Spleen (tissue), 11 donors: ENCODE measurements around the gene TMEM209. TPM values are rescaled to one million over a fixed set of nuclear protein-coding genes. Genes with fewer than 3 reads are reported as not detected.

Experiments used
- DNase-seq: peaks from one replicate; pipeline ENCODE4 v3.0.0-alpha.2; 2020
- H3K27ac ChIP-seq, 8 donors: fragments of 200-600 bp; sonication (generic) in 7 of 8; 1 replicate in 4 of 8; 2 replicates in 4 of 8; pipeline versions ENCODE4 v1.5.0 to v1.8.0; 2016 to 2021; ENCODE audit warnings: inconsistent platforms in 4 of 8, mild to moderate bottlenecking in 4 of 8, moderate library complexity in 1 of 8
- H3K27me3 ChIP-seq, 7 donors: fragments of 200-600 bp; sonication (generic) in 6 of 7; replicated peaks in 1 of 7; 1 replicate in 4 of 7; 2 replicates in 3 of 7; pipeline versions ENCODE4 v1.5.0 to v1.8.0; 2016 to 2021; ENCODE audit warnings: inconsistent platforms in 3 of 7, mild to moderate bottlenecking in 1 of 7
- H3K36me3 ChIP-seq, 6 donors: fragments of 200-600 bp; sonication (generic) in 5 of 6; 1 replicate in 4 of 6; 2 replicates in 2 of 6; pipeline versions ENCODE4 v1.5.0 to v1.8.0; 2016 to 2021; ENCODE audit warnings: inconsistent platforms in 2 of 6
- H3K4me1 ChIP-seq, 6 donors: fragments of 200-600 bp; sonication (generic) in 5 of 6; 1 replicate in 3 of 6; 2 replicates in 3 of 6; pipeline versions ENCODE4 v1.5.0 to v1.8.0; 2016 to 2021; ENCODE audit warnings: inconsistent platforms in 3 of 6
- H3K4me3 ChIP-seq, 8 donors: fragments of 200-600 bp; sonication (generic) in 7 of 8; 1 replicate in 4 of 8; 2 replicates in 4 of 8; pipeline versions ENCODE4 v1.5.0 to v1.8.0; 2016 to 2021; ENCODE audit warnings: inconsistent platforms in 4 of 8, mild to moderate bottlenecking in 4 of 8, moderate library complexity in 2 of 8
- H3K9me3 ChIP-seq, 8 donors: fragments of 200-600 bp; sonication (generic) in 7 of 8; 1 replicate in 4 of 8; 2 replicates in 4 of 8; pipeline versions ENCODE4 v1.5.0 to v1.8.0; 2016 to 2021; ENCODE audit warnings: inconsistent platforms in 4 of 8
- CTCF ChIP-seq, 11 experiments: fragments of 200-600 bp in 7 of 11; fragments of 450-650 bp in 4 of 11; sonication (generic) in 4 of 11; IDR thresholded peaks in 8 of 11; conservative IDR thresholded peaks in 3 of 11; 1 replicate in 7 of 11; 2 replicates in 4 of 11; pipeline versions ENCODE4 v1.4.0 to v1.8.0; 2016 to 2021; ENCODE audit warnings: antibody characterized with exemption in 11 of 11, inconsistent platforms in 4 of 11, mild to moderate bottlenecking in 1 of 11
- POLR2A ChIP-seq, 3 donors: fragments of 450-650 bp; IDR thresholded peaks; one replicate each; pipeline ENCODE4 v1.5.1; 2017; ENCODE audit warnings: antibody characterized with exemption in 3 of 3, mild to moderate bottlenecking in 1 of 3
- POLR2AphosphoS5 ChIP-seq, 3 donors: sonication (generic); formaldehyde crosslinking; IDR thresholded peaks; one replicate each; pipeline ENCODE4 v1.5.1; 2017; ENCODE audit warnings: antibody characterized with exemption in 3 of 3
- WGBS, 5 donors: extraction: QIAGEN DNeasy Blood & Tissue Kit in 3 of 5; methylation state at CpG; one replicate each; pipeline versions ENCODE4 v1.1.5 to v1.1.7; 2013 to 2018; 5-methylcytosine and 5-hydroxymethylcytosine counted together
- intact Hi-C: fragments of 100-400 bp; cut with DNase I; formaldehyde crosslinking; loops from one replicate; pipeline ENCODE4 v1.15.0; 2023; ENCODE audit warnings: low total_unique reads
- polyA plus RNA-seq, 3 donors: library from polyadenylated mRNA; stranded (reverse); fragments of 200-250 nt; gene quantifications; one replicate each; pipeline ENCODE4 v1.2.1, GENCODE V29; 2013
- total RNA-seq, 7 donors: library from RNA; depleted of rRNA in 3 of 7; stranded (reverse); fragments of >200 nt in 3 of 7; fragmentation: NEBNext Ultra II Directional in 4 of 7; extraction: Animal tissue kit (Norgen Biotek cat#: 25700) in 4 of 7; gene quantifications; one replicate each; pipeline versions ENCODE4 v1.1.0 to v1.2.1, GENCODE V29; 2016 to 2021
- donor health status: healthy with polysubstance abuse.
- donor health status: DM: no; HTN: no; CAD: no; lungs with moderate emphysema.
- donor health status: DM: no; HTN: no; CAD: no.
- donor health status: Bipolar disorder and iron deficiency.
- donor health status: healthy.
- donor health status: DM: no; HTN: no; CAD: no.
- donor health status: DM: yes; HTN: yes; CAD: no.

TMEM209 gene
- total and polyA plus RNA-seq, 10 donors: 5.9 to 25.4 (median 17.4) TPM

- Histone ChIP-seq H3K9me3 (no peaks in the 10 kb centered on the region), H3K27ac (no peak overlapping the region), H3K4me3 (no peak overlapping the region), H3K27me3 (no peaks in the 10 kb centered on the region), H3K36me3 (peaks cover 0 to 100% (median 79%) of the 10 kb centered on the region in 6 donors), H3K4me1 (peaks cover 0 to 8% (median 0%) of the 10 kb centered on the region in 6 donors)
- 90 to 98% (median 93%) methylated on average over 2 of the region's 2 CpGs for WGBS, 5 donors
- no peak for TF ChIP-seq CTCF (IDR thresholded peaks at IDR 0.05 in 8 of 11, conservative IDR thresholded peaks at IDR 0.05 in 3 of 11)
- TF ChIP-seq POLR2AphosphoS5 (IDR thresholded peaks at IDR 0.05): no peak
- TF ChIP-seq POLR2A (IDR thresholded peaks at IDR 0.05): no peak
- intact Hi-C loops: no loop called here
- no peak for DNase-seq
Measured at GRCh38 chr7:130124711-130125110, 80.5 kb downstream of the TMEM209 start.

GRCh38 chr7:130123501-130123900, 81.7 kb downstream of the TMEM209 start:
- Histone ChIP-seq H3K27ac (no peak overlapping the region), H3K4me1 (peaks cover 0 to 8% (median 0%) of the 10 kb centered on the region in 6 donors), H3K4me3 (no peak overlapping the region), H3K27me3 (no peaks in the 10 kb centered on the region), H3K9me3 (no peaks in the 10 kb centered on the region), H3K36me3 (peaks cover 0 to 95% (median 70%) of the 10 kb centered on the region in 6 donors)
- intact Hi-C loops: no loop called here
- DNase-seq: no peak
- TF ChIP-seq CTCF (IDR thresholded peaks at IDR 0.05 in 8 of 11, conservative IDR thresholded peaks at IDR 0.05 in 3 of 11): no peak
- TF ChIP-seq POLR2AphosphoS5 (IDR thresholded peaks at IDR 0.05): no peak
- TF ChIP-seq POLR2A (IDR thresholded peaks at IDR 0.05): no peak

GRCh38 chr7:130118801-130119200, 86.4 kb downstream of the TMEM209 start:
- DNase-seq: no peak
- intact Hi-C loops: no loop called here
- TF ChIP-seq POLR2AphosphoS5 (IDR thresholded peaks at IDR 0.05) (no peak), POLR2A (IDR thresholded peaks at IDR 0.05) (no peak), CTCF (IDR thresholded peaks at IDR 0.05 in 8 of 11, conservative IDR thresholded peaks at IDR 0.05 in 3 of 11) (no peak)
- no peaks in the 10 kb centered on the region for H3K9me3 ChIP-seq
- H3K27ac ChIP-seq: no peak overlapping the region
- H3K4me3 ChIP-seq: no peak overlapping the region
- WGBS, 5 donors: 98 to 99% (median 98%) methylated on average over 4 of the region's 4 CpGs
- peaks cover 0 to 8% (median 0%) of the 10 kb centered on the region in 6 donors for H3K4me1 ChIP-seq
- H3K27me3 ChIP-seq: no peaks in the 10 kb centered on the region
- H3K36me3 ChIP-seq: peaks cover 0 to 53% (median 39%) of the 10 kb centered on the region in 6 donors

GRCh38 chr7:130118294-130118693, 86.9 kb downstream of the TMEM209 start:
- H3K4me3 ChIP-seq: no peak overlapping the region
- WGBS, 5 donors: 84 to 93% (median 86%) methylated on average over 5 of the region's 5 CpGs

More at GRCh38 chr7:130118294-130118693, 86.9 kb downstream of the TMEM209 start:
- TF ChIP-seq CTCF (IDR thresholded peaks at IDR 0.05 in 8 of 11, conservative IDR thresholded peaks at IDR 0.05 in 3 of 11): no peak
- no peak for TF ChIP-seq POLR2A (IDR thresholded peaks at IDR 0.05)
- Histone ChIP-seq H3K27me3 (no peaks in the 10 kb centered on the region), H3K4me1 (peaks cover 0 to 14% (median 0%) of the 10 kb centered on the region in 6 donors), H3K27ac (no peak overlapping the region), H3K9me3 (no peaks in the 10 kb centered on the region), H3K36me3 (peaks cover 0 to 48% (median 35%) of the 10 kb centered on the region in 6 donors)
- intact Hi-C loops: no loop called here
- no peak for DNase-seq
